ACHN (cell line): ENCODE measurements around the gene RABAC1.
A peak's percentile ranks its signal among the peaks of the same experiment; 100 is the strongest.

Experiments used
- DNase-seq: peaks from one replicate; pipeline ENCODE4 v3.0.0-alpha.2; 2015
- in situ Hi-C: cut with HindIII; loops from 2 replicates; pipeline ENCODE4 v1.10.0; 2017; ENCODE audit warnings: low sequenced_read_pairs, low pct_ligation_motif_present, low pct_unique_long_range_greater_than_20kb

Gene RABAC1

DNA sequence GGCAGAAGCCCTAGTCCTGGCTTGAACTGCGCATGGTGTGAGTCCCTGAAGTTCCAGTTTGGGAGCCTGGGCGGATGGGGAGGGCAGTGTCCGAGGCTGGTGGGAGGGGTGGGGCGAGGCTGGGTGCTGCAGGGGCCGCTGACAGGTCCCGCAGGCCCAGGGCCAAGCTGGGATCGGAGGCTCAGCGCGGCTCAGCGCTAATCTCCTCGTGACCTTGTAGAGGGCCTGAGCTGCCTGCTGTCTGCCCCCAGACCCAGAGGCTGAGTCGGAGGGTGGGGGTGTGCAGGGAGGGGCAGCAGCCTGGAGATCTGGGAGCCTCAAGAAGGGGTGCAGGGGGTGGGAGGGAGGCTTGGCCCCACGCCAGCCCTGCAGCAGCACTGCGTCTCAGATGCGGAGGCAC lies 31.9 kb upstream of the RABAC1 start:
- DNase-seq = no peak
- in situ Hi-C loops = no loop called here

DNA sequence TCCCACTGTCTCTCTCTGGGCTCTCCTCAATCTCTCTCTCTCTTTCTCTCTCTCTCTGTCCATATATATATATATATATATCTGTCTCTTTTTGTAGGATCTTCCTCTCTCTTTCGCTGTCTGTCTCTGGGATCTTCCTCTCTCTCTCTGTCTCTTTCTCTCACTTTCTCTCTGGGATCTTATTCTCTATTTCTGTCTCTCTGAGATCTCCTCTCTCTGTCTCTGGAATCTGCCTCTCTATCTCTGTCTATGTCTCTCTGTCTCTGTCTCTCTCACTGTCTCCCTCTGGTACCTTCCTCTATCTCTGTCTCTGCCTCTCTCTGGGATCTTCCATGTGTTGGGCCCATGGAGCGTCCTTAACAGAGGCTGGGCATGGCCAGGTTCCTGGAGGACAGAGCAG lies 31.5 kb upstream of the RABAC1 start:
- DNase-seq = no peak
- in situ Hi-C loops = no loop called here

DNA sequence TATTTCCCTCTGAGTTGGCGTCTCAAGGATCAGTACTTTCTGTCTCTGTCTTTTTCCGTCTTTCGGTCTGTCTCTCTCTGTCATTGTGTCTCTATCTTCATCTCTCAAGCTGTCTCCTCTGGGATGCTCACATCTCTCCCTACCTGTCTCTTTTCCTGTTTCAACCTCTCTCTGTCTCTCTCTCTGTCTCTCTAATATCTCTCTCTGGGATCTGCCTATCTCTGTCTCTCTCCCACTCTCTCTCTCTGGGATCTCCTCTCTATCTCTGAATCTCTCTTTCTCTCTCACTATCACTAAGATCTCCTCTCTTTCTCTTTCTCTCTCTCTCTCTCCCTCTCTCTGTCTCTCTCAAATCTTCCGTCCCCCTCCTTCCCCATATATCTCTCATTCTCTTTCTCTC lies 30.9 kb upstream of the RABAC1 start:
- in situ Hi-C loops = no loop called here
- no peak for DNase-seq

DNA sequence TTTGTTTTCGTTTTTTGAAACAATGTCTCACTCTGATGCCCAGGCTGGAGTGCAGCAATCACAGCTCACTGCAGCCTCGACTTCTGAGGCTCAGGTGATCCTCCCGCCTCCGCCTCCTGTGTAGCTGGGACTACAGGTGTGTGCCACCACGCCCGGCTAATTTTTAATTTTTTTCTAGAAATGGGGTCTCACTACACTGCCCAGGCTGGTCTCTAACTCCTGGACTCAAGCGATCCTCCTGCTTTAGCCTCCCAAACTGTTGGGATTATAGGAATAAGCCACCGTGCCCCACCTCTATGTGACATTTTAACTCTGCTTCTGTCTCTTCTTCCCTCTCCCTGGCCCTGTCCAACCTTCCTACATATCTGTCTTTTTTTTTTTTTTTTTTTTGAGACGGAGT lies 29.8 kb upstream of the RABAC1 start:
- in situ Hi-C loops = no loop called here
- DNase-seq = no peak

DNA sequence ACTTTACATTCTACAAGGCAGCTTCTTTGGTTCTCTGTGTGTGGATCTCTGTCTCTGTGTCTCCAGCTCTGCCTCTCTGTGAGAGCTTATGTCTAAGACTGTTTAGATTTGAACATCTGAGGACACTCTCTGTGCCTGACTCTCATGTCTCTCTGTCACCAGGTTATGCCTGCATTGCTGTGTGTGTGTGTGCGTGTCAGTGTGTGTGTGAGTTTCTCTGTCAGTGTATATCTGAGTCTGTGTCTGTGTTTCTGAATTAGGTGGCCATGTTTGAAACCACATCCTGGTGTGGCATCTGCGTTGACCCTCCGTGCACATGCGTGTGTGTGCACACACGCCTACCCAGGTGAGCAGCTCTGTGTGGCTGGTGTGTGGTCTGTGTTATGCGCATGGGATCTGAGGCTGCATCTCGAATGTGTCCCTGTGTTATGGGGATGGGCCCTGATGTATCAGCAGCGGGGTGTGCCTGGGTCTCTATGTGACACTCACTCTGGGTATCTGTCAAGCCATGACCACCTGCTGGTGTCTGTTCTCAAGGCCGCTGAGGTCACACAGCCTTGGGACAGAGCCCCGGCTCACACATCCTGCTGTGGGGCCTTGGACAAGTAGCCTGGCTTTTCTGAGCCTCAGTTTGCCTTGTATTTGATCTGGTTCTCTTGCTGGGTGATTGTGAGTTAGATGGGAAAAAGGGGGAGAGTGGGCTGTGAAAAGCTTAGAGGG lies 28.2 kb upstream of the RABAC1 start:
- in situ Hi-C loops = no loop called here
- DNase-seq = no peak

DNA sequence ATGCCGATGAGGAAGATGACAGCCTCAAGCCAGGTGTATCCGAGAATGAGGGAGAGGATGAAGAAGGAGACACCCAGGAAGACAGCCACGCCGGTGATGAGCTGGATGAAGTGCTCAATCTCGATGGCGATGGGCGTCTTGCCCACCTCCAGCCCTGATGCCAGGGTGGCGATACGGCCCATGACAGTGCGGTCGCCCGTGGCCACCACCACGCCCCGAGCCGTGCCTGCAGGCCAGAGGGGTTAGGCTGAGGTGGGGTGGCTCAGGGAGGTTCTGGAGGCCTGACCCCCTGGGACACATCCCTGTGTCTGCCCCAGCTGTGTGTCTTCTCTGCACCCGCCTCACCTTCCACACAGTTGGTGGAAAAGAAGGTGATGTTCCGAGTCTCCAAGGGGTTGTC lies 25.8 kb upstream of the RABAC1 start:
- in situ Hi-C loops = no loop called here
- DNase-seq = no peak

DNA sequence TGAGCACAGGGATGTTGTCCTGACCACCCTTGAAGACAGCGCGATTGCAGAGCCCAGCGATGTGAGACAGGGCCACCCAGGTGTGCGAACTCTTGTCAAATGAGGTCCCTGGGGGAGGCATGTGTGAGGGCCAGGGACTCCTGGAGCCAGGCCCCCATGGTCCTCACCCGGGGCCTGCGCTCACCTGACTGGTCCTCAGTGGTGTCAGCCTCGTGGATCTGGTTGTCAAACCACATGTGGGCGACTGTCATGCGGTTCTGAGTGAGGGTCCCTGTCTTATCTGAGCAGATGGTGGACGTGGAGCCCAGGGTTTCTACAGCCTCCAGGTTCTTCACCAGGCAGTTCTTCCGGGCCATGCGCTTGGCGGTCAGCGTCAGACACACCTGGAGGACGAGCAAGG lies 22.6 kb upstream of the RABAC1 start:
- in situ Hi-C loops = no loop called here
- DNase-seq = no peak

DNA sequence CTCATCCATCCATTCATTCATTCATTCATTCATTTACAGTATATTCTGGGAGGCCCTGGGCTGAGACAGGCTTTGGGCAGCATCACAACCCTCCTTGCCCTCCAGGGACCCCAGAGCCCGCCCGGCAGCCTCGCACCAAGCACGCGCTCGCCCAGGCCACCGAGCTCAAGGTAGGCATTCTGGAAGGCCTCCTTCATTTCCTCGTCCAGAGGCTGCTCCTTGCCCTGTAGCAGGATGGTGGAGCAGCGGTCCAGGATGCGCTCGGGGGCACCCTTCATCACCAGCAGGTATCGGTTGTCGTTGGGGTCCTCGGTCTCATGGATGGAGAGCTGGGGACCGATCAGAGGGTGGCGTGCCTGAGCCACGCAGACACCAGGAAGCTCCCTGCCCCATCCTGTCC lies 19.3 kb upstream of the RABAC1 start:
- in situ Hi-C loops = no loop called here
- no peak for DNase-seq

DNA sequence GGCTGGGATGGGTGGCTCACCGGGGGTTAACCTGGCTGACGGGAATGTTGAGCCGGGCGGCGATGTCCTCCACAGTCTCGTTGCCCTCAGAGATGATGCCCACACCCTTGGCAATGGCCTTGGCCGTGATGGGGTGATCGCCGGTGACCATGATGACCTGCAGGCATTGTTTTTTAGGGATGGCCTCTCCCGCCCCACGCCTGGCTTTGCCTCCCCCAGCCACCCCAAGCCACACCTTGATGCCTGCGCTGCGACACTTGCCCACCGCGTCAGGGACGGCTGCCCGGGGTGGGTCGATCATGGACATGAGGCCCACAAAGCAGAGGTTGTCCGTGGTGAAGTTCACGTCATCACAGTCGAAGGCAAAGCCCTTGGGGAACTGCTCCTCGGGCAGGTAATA lies 18.8 kb upstream of the RABAC1 start:
- in situ Hi-C loops = no loop called here
- no peak for DNase-seq

DNA sequence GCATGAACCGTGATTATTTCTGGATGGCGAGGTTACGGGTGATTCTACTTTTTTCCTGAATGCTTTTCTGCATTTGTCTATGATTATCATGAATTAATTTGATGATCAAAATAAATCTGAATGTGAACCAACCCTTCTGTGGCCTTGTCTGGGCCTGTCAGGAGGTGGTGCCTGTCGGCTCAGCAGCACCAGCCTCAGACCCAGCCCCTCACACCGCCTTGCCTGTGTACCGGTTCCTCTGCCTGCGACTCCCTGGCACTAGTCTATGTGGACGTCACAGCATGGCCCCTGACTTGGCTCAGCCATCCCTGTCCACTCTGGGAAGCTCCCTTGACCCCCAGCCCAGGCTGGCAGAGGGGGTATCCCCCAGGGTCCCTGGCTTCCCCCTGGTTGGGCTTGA lies 15.5 kb upstream of the RABAC1 start:
- in situ Hi-C loops = no loop called here
- DNase-seq = no peak

DNA sequence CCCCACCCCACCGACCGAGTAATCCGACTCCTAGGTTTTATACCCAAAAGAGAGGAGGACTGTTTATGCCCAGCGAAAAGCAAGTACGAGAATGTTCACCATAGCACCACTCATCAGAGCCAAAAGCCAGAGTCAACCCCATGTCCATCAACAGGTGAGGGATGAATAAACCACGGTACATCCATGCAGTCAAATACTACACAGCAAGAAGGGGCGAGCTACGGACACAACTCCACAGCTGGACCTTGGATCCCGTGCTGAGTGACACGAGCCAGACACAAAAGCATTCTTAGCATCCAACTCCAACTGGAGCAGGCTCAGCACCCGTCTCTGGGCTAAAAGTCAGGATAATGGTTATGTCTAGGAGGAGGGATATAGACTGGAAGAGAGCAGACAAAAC lies 12.2 kb upstream of the RABAC1 start:
- in situ Hi-C loops = no loop called here
- DNase-seq = no peak

DNA sequence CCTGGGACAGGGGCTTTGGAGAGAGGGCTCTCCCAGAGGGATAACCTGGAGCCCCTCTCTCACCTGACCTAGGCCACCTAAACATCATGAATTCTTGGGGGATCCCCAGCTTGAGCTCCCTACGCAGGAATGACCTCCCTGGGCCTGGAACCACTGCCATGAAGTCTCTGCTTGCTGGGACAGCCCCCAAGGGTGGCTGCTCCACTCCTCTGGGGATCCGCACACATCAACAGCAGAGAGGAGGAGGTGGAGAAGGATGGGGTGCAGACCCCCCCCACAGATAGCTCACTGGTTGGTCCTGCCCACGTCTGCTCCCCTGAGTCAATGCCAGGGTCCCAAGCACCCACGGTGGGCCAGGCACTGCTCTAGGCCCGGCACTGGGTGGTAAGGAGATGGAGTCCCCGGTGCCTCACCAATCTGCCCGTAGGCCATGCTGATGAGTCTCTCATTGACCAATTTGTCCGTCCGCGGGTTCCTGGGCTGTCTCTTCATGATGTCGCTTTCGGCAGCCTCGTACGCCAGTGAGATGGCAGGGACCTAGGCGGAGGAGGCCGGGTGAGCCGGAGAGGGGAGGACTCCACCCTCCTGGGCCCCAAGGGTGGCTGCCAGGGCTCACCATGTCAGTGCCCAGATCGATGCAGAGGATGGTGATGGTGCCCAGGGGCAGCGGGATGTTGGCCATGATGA lies 10.8 kb upstream of the RABAC1 start:
- in situ Hi-C loops = no loop called here
- no peak for DNase-seq

DNA sequence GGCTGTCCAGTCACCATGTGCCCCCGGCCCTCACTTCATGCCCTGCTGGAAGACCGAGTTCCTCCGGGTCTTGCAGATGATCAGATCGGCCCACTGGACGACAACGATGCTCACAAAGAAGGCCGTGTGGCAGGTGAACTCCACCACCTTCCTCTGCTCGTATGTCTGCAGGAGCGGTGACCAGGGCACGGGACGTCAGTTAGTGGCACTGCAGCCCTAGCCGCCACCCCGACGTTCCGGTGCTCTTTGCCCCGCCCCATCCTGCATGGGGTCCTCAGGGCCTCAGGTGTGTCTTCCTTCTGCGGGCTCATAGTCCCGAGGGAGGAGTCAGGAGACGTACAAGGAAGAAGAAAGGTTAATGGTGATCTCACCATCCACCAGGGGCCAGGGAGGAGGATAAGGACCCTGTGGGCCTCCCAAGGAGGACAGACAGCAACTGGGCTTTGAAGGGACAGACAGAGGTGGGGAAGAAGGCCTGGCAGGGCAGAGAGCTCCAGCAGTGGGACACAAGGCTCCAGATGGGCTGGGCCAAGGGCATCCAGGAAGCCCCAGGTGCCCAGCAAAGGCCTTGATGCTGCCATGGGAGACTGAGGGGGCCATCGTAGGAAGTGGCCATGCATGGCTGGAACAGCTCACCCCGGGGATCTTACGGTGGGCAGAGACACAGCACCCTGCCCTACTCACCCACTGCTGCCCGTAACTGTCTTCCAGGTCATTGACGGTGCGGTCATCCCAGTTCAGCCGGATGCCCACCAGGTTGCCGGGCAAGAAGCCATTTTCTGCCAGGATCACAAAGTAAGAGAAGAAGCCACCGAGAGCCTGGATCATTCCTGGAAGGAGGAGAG lies 9.9 kb upstream of the RABAC1 start:
- in situ Hi-C loops = no loop called here

DNA sequence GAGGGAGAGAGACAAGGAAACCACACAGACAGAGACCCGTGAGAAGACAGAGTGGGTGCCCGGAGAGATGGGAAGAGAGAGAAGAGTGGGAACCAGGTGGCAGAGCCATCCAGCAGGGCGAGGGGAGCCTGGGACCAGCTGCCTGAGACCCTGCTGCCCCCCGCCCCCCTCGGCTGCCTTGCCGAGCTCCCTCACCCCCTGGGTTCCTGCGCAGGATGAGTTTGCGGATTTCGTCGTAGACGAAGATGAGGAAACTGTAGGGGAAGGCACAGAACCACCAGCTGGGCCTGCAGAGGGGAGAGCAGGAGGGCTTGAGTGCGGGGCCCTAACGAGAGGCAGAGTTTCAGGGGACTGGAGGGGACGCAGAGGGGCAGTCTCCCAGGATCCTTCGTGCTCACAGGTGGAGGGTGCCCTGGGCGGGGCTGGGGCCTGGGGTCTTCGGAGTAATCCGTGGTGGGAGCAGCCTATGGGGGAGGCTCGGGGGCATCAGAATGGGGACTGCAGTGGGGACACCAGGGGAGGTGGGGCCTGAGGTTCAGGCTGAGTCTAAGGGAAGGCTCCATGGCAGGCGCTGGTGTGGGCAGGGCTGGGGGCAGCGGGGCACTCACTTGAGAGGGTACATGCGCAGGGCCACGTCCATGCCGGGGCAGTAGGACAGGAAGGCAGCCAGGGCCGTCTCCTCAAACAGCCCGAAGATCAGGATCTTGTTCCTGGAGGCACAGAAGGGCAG lies 8.1 kb upstream of the RABAC1 start:
- no peak for DNase-seq
- in situ Hi-C loops = no loop called here

More for the DNA sequence above, 9.9 kb upstream of the RABAC1 start:
- no peak for DNase-seq

DNA sequence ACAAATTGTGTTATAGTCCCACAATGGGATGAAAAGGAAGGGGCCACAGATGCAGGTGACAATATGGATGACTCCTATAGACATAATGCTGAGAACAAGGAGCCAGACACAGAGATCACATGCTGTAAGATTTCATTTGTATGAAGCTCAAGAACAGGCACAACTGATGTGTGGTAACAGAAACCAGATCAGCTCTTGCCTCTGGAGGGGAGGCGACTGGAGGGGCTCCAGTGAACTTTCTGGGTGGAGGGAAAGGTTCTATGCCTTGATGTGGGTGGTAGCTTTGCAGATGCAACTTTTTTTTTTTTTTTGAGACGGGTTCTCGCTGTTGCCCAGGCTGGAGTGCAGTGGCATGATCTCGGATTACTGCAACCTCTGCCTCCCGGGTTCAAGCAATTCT lies 6.0 kb upstream of the RABAC1 start:
- no peak for DNase-seq
- in situ Hi-C loops = no loop called here

DNA sequence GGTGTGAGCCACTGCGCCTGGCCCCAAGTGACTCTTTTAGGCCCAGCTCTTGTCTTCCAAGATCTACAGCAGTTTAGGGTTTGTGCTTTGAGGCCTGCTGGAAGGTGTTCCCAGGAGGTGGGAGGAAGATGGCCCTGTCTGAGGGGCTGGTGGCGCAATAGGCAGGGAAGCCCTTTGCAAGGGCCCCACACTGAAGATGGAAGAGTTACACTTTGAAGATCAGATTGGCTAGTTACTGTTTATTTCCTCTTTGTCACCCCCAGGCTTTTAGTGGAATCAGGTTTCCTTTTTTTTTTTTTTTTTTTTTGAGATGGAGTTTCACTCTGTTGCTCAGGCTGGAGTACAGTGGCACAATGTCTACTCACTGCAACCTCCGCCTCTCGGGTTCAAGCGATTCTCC lies 1.9 kb upstream of the RABAC1 start:
- no peak for DNase-seq

DNA sequence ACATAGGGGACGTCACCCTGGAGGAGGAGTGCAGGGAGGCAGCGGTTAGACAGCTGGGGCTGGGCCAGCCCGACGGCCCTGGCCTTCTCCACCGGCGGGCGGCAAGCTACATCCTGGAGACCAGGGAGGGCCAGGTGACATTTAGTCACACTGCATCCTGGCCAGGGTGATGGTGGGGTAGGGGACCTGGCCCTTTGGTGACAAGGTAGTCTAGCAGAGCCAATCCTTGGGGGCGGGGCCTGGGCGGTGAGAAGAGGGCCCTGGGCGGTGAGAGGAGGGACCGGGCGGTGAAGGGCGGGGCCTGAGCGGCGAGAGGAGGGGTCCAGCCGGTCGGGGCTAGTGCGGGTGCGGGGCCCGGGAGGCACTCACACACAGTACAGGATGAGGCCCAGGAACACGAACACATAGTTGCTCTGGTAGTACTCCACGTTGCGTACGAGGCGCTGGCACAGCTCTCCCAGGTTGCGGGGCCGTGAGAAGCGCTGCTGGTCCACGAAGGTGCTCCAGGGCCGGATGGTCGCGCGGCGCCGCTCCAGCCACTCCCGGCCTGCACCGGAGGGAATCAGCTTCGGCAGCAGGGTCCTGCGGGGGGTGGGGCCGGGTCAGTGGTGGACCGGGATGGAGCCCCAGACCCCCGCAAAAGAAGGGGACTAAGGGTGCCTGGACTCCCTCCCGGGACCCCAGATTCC lies 610 bp downstream of the RABAC1 start:
- peak; percentile 62 for DNase-seq
- in situ Hi-C loops = no loop called here

More for the DNA sequence above, 1.9 kb upstream of the RABAC1 start:
- in situ Hi-C loops = no loop called here

DNA sequence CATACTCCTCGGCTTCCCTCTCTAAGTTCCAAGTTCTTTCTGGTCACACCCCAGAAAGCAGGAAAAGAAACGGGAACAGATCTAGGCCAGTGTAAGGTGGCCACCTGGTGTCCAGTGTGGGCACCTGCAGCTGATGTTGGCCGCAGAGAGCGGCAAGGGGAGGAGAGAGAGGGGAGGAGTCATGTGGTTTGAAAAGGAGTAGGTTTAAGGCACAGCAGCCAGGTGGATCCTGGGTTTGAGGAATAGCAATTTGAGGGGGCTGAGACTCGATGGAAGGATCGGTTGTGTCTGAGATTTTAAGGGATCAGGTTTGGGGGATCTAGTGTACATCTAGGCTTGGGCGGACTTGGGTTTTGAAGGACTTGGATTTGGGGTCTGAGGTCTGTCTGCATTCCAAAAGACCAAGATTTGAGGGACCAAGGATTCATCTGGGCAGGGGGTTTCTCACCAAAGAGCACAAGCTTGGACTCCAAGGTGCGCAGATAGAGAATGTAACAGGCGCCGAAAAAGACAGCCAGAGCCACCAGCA lies 1.2 kb downstream of the RABAC1 start:
- DNase-seq = peak; percentile 86
- in situ Hi-C loops = no loop called here
